ENCODE data around the gene CISD1.

The CISD1 gene

GRCh38 chr10:58266003-58266825, 2.7 kb upstream of the CISD1 start:
- Histone ChIP-seq H3K9me3 (ENCODE audit: insufficient read depth, low read length, severe bottlenecking) (no peaks in the 10 kb centered on the region), H3K27me3 (ENCODE audit: insufficient read depth, low read length, poor library complexity) (no peaks in the 10 kb centered on the region), H4K20me1 (ENCODE audit: insufficient read depth, low read length) (peaks cover 14% of the 10 kb centered on the region; the same call in 1 of the 2 replicates), H3K4me3 (ENCODE audit: low read depth in 1 of 2, low read length in 2 of 2) (peak overlapping the region; percentile 51 to 83), H2AFZ (ENCODE audit: low read depth, low read length) (peak overlapping the region; percentile 68), H3K9ac (ENCODE audit: low read depth, low read length) (peak overlapping the region; percentile 70), H3K27ac (ENCODE audit: low read length) (peak overlapping the region; percentile 81), H3K36me3 (ENCODE audit: insufficient read depth, low read length) (no peaks in the 10 kb centered on the region; the same call in 1 of the 2 replicates), H3K4me1 (ENCODE audit: insufficient read depth, low read length) (peaks cover 46% of the 10 kb centered on the region), H3K4me2 (ENCODE audit: insufficient read depth, low read length) (peak overlapping the region; percentile 82), H3K79me2 (ENCODE audit: insufficient read depth, low read length) (peaks cover 84% of the 10 kb centered on the region)
- no peak for ATAC-seq (ENCODE audit: insufficient read depth, low read depth)
- DNase-seq = no peak
- no peak for TF ChIP-seq EZH2 (IDR thresholded peaks at IDR 0.05; ENCODE audit: borderline replicate concordance, low read depth, low read length, severe bottlenecking)
- TF ChIP-seq, protein P1, sequence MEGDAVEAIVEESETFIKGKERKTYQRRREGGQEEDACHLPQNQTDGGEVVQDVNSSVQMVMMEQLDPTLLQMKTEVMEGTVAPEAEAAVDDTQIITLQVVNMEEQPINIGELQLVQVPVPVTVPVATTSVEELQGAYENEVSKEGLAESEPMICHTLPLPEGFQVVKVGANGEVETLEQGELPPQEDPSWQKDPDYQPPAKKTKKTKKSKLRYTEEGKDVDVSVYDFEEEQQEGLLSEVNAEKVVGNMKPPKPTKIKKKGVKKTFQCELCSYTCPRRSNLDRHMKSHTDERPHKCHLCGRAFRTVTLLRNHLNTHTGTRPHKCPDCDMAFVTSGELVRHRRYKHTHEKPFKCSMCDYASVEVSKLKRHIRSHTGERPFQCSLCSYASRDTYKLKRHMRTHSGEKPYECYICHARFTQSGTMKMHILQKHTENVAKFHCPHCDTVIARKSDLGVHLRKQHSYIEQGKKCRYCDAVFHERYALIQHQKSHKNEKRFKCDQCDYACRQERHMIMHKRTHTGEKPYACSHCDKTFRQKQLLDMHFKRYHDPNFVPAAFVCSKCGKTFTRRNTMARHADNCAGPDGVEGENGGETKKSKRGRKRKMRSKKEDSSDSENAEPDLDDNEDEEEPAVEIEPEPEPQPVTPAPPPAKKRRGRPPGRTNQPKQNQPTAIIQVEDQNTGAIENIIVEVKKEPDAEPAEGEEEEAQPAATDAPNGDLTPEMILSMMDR (IDR thresholded peaks at IDR 0.05; ENCODE audit: borderline replicate concordance, extremely low read depth, low read length, poor library complexity, severe bottlenecking) = no peak

GRCh38 chr10:58266826-58267712, 1.9 kb upstream of the CISD1 start:
- no peaks in the 10 kb centered on the region for H3K9me3 ChIP-seq (ENCODE audit: insufficient read depth, low read length, severe bottlenecking)
- H3K4me3 ChIP-seq (ENCODE audit: low read depth in 1 of 2, low read length in 2 of 2) = peak overlapping the region; percentile 51 to 83
- H3K9ac ChIP-seq (ENCODE audit: low read depth, low read length) = peak overlapping the region; percentile 70
- peaks cover 84% of the 10 kb centered on the region for H3K79me2 ChIP-seq (ENCODE audit: insufficient read depth, low read length)
- ATAC-seq (ENCODE audit: insufficient read depth, low read depth) = peak; percentile 25
- TF ChIP-seq, protein P1 (IDR thresholded peaks at IDR 0.05; ENCODE audit: borderline replicate concordance, extremely low read depth, low read length, poor library complexity, severe bottlenecking) = no peak
- TF ChIP-seq EZH2 (IDR thresholded peaks at IDR 0.05; ENCODE audit: borderline replicate concordance, low read depth, low read length, severe bottlenecking) = no peak
- peaks cover 14% of the 10 kb centered on the region; the same call in 1 of the 2 replicates for H4K20me1 ChIP-seq (ENCODE audit: insufficient read depth, low read length)
- H3K4me2 ChIP-seq (ENCODE audit: insufficient read depth, low read length) = peak overlapping the region; percentile 82
- H3K4me1 ChIP-seq (ENCODE audit: insufficient read depth, low read length) = peaks cover 51% of the 10 kb centered on the region
- no peaks in the 10 kb centered on the region; the same call in 1 of the 2 replicates for H3K36me3 ChIP-seq (ENCODE audit: insufficient read depth, low read length)
- H3K27me3 ChIP-seq (ENCODE audit: insufficient read depth, low read length, poor library complexity) = no peaks in the 10 kb centered on the region
- DNase-seq = peak; percentile 64
- peak overlapping the region; percentile 68 for H2AFZ ChIP-seq (ENCODE audit: low read depth, low read length)
- H3K27ac ChIP-seq (ENCODE audit: low read length) = peak overlapping the region; percentile 81

DNA sequence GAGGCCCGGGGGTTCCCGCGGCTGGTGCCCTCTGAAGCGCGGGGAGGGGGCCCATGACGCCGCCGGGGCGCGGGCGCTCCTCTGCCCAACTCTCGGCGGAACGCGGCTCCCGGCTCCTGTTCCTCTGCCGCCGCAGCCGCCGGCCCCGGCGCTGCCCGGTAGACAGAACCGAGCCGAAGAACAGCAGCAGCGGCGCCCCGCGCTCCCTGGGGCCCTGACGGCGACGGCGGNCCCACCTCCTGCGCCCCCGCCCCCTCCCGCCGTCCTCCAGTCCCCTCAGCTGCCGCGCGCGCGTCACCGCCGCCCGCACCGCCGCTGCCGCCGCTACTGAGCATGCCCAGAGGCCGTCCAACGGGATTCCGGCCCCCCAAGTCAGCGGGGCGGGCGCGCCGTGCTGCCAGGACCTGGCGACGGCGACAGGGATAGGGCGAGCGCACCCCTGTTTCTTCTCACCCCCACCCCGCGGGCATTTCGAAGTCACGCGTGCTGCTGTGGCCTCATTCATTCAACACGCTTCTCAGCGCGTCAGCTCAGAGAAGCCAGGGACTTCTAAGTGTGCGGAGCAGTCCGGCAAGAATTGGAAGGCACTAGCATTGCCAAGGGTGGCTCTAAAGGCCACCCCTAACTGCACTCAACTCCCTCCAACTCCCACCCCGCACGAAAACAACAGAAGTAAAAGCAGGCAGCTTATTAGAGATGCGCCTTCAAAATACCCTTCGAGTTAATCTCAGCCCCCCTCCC, 1.1 kb upstream of the CISD1 start, which contains the start of gene IPMK:
TSS of gene IPMK (minus strand) at position 182 of the 741 bp plus-strand sequence. CDS start 283 bp downstream, outside the sequence.
- peak; percentile 91 for DNase-seq
- peak; percentile 70 for ATAC-seq (ENCODE audit: insufficient read depth, low read depth)
- Histone ChIP-seq H3K27ac (ENCODE audit: low read length) (peak within 1 kb of the TSS; percentile 83), H3K27me3 (ENCODE audit: insufficient read depth, low read length, poor library complexity) (no peaks in the 10 kb centered on the region), H3K4me3 (ENCODE audit: low read depth in 1 of 2, low read length in 2 of 2) (peak within 1 kb of the TSS; percentile 51 to 83), H3K9me3 (ENCODE audit: insufficient read depth, low read length, severe bottlenecking) (no peaks in the 10 kb centered on the region), H3K36me3 (ENCODE audit: insufficient read depth, low read length) (no peaks in the 10 kb centered on the region; the same call in 1 of the 2 replicates), H3K4me1 (ENCODE audit: insufficient read depth, low read length) (peaks cover 51% of the 10 kb centered on the region), H3K9ac (ENCODE audit: low read depth, low read length) (peak within 1 kb of the TSS; percentile 70), H2AFZ (ENCODE audit: low read depth, low read length) (peak within 1 kb of the TSS; percentile 96), H3K4me2 (ENCODE audit: insufficient read depth, low read length) (peak within 1 kb of the TSS; percentile 82), H3K79me2 (ENCODE audit: insufficient read depth, low read length) (peaks cover 83% of the 10 kb centered on the region), H4K20me1 (ENCODE audit: insufficient read depth, low read length) (peaks cover 11% of the 10 kb centered on the region; the same call in 1 of the 2 replicates)
- TF ChIP-seq, protein P1 (IDR thresholded peaks at IDR 0.05; ENCODE audit: borderline replicate concordance, extremely low read depth, low read length, poor library complexity, severe bottlenecking) = no peak
- no peak for TF ChIP-seq EZH2 (IDR thresholded peaks at IDR 0.05; ENCODE audit: borderline replicate concordance, low read depth, low read length, severe bottlenecking)
